ENCODE results near the gene RAP1A.

The RAP1A gene

GRCh38 chr1:111720977-111721786 is 101.6 kb downstream of the RAP1A start:
- no peaks in the 10 kb centered on the region for H3K27me3 ChIP-seq (ENCODE audit: insufficient read depth, low read depth, severe bottlenecking)
- no peak for DNase-seq
- no peak overlapping the region for H3K27ac ChIP-seq
- H3K36me3 ChIP-seq = peaks cover under 1% of the 10 kb centered on the region; the same call in 1 of the 2 replicates
- H3K4me3 ChIP-seq (ENCODE audit: low read depth, low read length) = no peak overlapping the region
- no peaks in the 10 kb centered on the region for H3K9me3 ChIP-seq (ENCODE audit: severe bottlenecking)
- no peak for TF ChIP-seq CTCF (IDR thresholded peaks at IDR 0.05; ENCODE audit: low read depth, low read length)

GRCh38 chr1:111723091-111723806 is 103.7 kb downstream of the RAP1A start:
- no peaks in the 10 kb centered on the region for H3K27me3 ChIP-seq (ENCODE audit: insufficient read depth, low read depth, severe bottlenecking)
- no peak for DNase-seq
- H3K27ac ChIP-seq = no peak overlapping the region
- H3K9me3 ChIP-seq (ENCODE audit: severe bottlenecking) = no peaks in the 10 kb centered on the region
- TF ChIP-seq CTCF (IDR thresholded peaks at IDR 0.05; ENCODE audit: low read depth, low read length) = no peak
- H3K36me3 ChIP-seq = peaks cover 10% of the 10 kb centered on the region
- no peak overlapping the region for H3K4me3 ChIP-seq (ENCODE audit: low read depth, low read length)

GRCh38 chr1:111723871-111724270 is 104.3 kb downstream of the RAP1A start:
- no peak overlapping the region for H3K27ac ChIP-seq
- DNase-seq = no peak

GRCh38 chr1:111725192-111725591 is 105.6 kb downstream of the RAP1A start:
- TF ChIP-seq CTCF (IDR thresholded peaks at IDR 0.05; ENCODE audit: low read depth, low read length) = peak; percentile 11; the same call in 1 of the 2 replicates
- Histone ChIP-seq H3K27ac (peak overlapping the region; percentile 63), H3K4me3 (ENCODE audit: low read depth, low read length) (no peak overlapping the region), H3K9me3 (ENCODE audit: severe bottlenecking) (no peaks in the 10 kb centered on the region), H3K36me3 (peaks cover 10% of the 10 kb centered on the region), H3K27me3 (ENCODE audit: insufficient read depth, low read depth, severe bottlenecking) (no peaks in the 10 kb centered on the region)
- DNase-seq = peak; percentile 89

More at GRCh38 chr1:111723871-111724270, 104.3 kb downstream of the RAP1A start:
- H3K9me3 ChIP-seq (ENCODE audit: severe bottlenecking) = no peaks in the 10 kb centered on the region
- H3K36me3 ChIP-seq = peaks cover 10% of the 10 kb centered on the region
- no peak overlapping the region for H3K4me3 ChIP-seq (ENCODE audit: low read depth, low read length)
- no peak for TF ChIP-seq CTCF (IDR thresholded peaks at IDR 0.05; ENCODE audit: low read depth, low read length)
- no peaks in the 10 kb centered on the region for H3K27me3 ChIP-seq (ENCODE audit: insufficient read depth, low read depth, severe bottlenecking)

GRCh38 chr1:111727056-111727455 is 107.5 kb downstream of the RAP1A start:
- no peaks in the 10 kb centered on the region for H3K9me3 ChIP-seq (ENCODE audit: severe bottlenecking)
- no peaks in the 10 kb centered on the region for H3K27me3 ChIP-seq (ENCODE audit: insufficient read depth, low read depth, severe bottlenecking)

More at GRCh38 chr1:111727056-111727455, 107.5 kb downstream of the RAP1A start:
- no peak for TF ChIP-seq CTCF (IDR thresholded peaks at IDR 0.05; ENCODE audit: low read depth, low read length)
- Histone ChIP-seq H3K4me3 (ENCODE audit: low read depth, low read length) (no peak overlapping the region), H3K36me3 (peaks cover 14% of the 10 kb centered on the region), H3K27ac (no peak overlapping the region; the same call in 1 of the 2 replicates)
- no peak for DNase-seq
